Measurements from ENCODE around the gene MOSPD2.

Gene MOSPD2

GRCh38 chrX:14916017-14916674, 42.9 kb downstream of the MOSPD2 start:
- no peak for DNase-seq

- DNase-seq, result no peak
Observed at GRCh38 chrX:14919407-14919806, 46.2 kb downstream of the MOSPD2 start.

GRCh38 chrX:14920196-14920595, 47.0 kb downstream of the MOSPD2 start:
- DNase-seq, result no peak

- DNase-seq, result no peak
Observed at GRCh38 chrX:14922437-14922836, 49.2 kb downstream of the MOSPD2 start.

- DNase-seq, result no peak
Observed at GRCh38 chrX:14923761-14924160, 50.5 kb downstream of the MOSPD2 start.

- no peak for DNase-seq
Observed at GRCh38 chrX:14926471-14926870, 53.2 kb downstream of the MOSPD2 start.

- no peak for DNase-seq
Observed at GRCh38 chrX:14927401-14927800, 54.2 kb downstream of the MOSPD2 start.

GRCh38 chrX:14930663-14931062, 57.4 kb downstream of the MOSPD2 start:
- no peak for DNase-seq

- no peak for DNase-seq
Observed at GRCh38 chrX:14932136-14932535, 58.9 kb downstream of the MOSPD2 start.

- no peak for DNase-seq
Observed at GRCh38 chrX:14934423-14934822, 61.2 kb downstream of the MOSPD2 start.

- DNase-seq, result no peak
Observed at GRCh38 chrX:14936561-14936960, 63.3 kb downstream of the MOSPD2 start.

- no peak for DNase-seq
Observed at GRCh38 chrX:14939644-14940043, 66.4 kb downstream of the MOSPD2 start.

- no peak for DNase-seq
Observed at GRCh38 chrX:14941301-14941700, 68.1 kb downstream of the MOSPD2 start.

GRCh38 chrX:14942341-14942740, 69.1 kb downstream of the MOSPD2 start:
- no peak for DNase-seq

GRCh38 chrX:14943962-14944361, 70.7 kb downstream of the MOSPD2 start:
- no peak for DNase-seq

GRCh38 chrX:14946606-14947155, 73.5 kb downstream of the MOSPD2 start:
- DNase-seq, result no peak

GRCh38 chrX:14948691-14949090, 75.5 kb downstream of the MOSPD2 start:
- no peak for DNase-seq

- DNase-seq, result no peak
Observed at GRCh38 chrX:14956813-14957582, 83.8 kb downstream of the MOSPD2 start.

- no peak for DNase-seq
Observed at GRCh38 chrX:14963447-14964236, 90.4 kb downstream of the MOSPD2 start.

- DNase-seq, result no peak
Observed at GRCh38 chrX:14964500-14964899, 91.3 kb downstream of the MOSPD2 start.
